Embryonic facial prominence (tissue), 1 donor: Measurements from ENCODE around the gene CCDC194.
"Not testable (repeated sequence)": the region's sequence is repeated elsewhere in the genome, so short reads cannot be mapped to it uniquely, and the experiment has no call there.

ENCODE experiments used
- DNase-seq: peaks from one replicate; pipeline ENCODE4 v3.0.0-alpha.2; 2016; ENCODE audit errors: extremely low spot score

The CCDC194 gene

GRCh38 chr19:17376935-17377600 is 16.9 kb downstream of the CCDC194 start, which contains the start of gene PLVAP:
Gene PLVAP (minus strand): TSS chr19:17377342. CDS start chr19:17377288, 54 bp downstream.
- DNase-seq, result no peak

DNA sequence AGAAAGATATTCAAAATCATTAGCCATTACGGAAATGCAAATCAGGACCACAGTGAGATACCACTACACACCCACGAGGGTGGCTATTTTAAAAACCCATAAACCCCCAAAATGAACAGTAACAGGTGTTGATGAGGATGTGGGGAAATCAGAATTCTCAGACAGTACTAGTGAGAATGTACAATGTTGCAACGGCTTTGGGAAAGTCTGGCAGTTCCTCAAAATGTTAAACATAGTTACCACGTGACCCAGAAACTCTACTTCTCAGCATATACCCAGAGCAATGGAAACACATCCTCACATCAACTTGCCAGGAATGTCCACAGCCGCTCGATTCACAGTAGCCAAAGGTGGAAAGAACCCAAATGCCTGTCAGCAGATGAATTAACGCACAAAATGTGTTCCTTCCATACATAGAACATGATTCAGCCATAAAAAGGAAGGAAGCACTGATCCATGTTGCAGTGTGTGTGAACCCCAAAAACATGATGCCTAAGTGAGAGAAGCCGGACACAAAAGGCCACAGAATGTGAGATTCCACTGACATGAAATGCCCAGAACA is 23.9 kb downstream of the CCDC194 start:
- no peak for DNase-seq

- no peak for DNase-seq
Observed at GRCh38 chr19:17365361-17365760, 28.6 kb downstream of the CCDC194 start.

GRCh38 chr19:17363852-17364605 is 30.0 kb downstream of the CCDC194 start:
- not testable (repeated sequence) for DNase-seq

- DNase-seq, result no peak
Observed at GRCh38 chr19:17359905-17360800, 33.8 kb downstream of the CCDC194 start.

DNA sequence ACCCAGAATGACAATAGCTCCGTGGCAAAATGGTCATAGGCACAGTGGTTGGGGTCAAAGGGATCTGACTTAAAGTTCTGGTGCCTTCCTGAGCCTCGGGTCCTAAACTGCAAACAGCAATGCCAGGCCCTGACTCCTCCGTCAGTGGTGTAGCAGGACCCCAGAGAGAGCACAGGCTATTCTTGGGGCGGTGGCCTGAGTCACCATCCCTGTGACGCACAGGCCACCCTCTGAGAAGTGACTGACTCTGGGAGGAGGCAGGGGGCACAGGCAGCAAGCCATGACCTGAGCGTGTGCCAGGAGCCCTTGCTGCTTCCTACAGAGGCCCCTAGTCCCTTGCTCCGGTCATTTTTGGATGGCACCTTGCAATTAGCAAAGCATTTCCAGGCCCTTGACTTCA is 35.6 kb downstream of the CCDC194 start:
- DNase-seq, result no peak

- DNase-seq, result no peak
Observed at GRCh38 chr19:17357724-17358123, 36.3 kb downstream of the CCDC194 start.

DNA sequence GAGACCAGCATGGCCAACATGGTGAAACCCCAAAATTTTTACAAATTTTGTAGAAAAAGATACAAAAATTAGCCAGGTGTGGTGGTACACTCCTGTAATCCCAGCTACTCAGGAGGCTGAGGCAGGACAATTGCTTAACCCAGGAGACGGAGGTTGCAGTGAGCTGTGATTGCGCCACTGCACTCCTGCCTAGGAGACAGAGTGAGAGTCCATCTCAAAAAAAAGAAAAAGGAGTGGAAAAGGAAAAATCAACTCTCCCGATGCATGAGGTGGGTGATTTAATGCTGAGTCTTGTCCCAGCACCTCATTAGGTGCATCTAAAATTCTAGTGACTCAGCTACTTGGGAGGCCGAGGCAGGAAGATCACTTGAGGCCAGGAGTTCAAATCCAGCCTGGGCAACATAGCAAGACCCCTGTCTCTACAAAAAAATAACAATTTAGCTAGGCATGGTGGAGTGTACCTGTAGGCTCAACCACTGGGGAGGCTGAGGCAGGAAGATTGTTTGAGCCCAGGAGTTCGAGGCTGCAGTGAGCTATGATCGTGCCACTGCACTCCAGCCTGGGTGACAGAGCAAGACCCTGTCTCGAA is 36.8 kb downstream of the CCDC194 start:
- no peak for DNase-seq

- no peak for DNase-seq
Observed at GRCh38 chr19:17353386-17353785, 40.6 kb downstream of the CCDC194 start.

DNA sequence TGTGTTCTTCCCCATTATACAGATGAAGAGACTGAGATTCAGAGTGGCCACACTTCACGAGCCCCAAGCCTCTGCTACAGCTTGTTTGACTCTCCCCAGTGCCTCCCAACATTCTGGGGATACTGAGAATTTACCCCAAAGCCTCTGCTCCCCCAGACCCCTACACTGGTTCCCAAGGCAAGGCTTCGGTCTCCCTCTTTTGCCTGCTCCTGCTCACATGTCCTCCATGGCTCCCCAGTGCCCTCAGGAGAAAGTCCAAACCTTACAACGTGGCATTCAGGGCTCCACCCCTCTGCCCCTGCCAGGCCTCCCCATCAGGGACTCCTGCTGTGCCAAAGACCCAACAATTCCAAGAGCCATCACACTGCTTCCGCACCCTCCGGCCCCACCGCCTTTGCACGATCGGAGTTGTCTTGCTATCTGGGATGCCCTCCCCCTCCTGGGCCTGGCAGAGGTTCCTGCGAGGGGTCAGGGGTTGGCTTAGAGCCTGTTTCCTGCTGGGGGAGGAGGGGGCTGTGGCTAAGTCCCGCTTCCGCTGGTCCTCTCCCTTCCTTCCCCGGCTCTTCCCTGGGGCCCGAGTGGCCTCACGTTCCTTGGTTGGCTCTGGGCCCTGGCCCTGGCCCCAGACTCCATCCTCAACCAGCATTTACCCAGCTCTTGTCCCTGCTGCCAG is 41.3 kb downstream of the CCDC194 start:
- DNase-seq, result no peak

GRCh38 chr19:17351815-17352435 is 42.1 kb downstream of the CCDC194 start:
- no peak for DNase-seq

- no peak for DNase-seq
Observed at GRCh38 chr19:17348700-17349099, 45.3 kb downstream of the CCDC194 start.

- DNase-seq, result no peak
Observed at GRCh38 chr19:17347877-17348276, 46.1 kb downstream of the CCDC194 start.

DNA sequence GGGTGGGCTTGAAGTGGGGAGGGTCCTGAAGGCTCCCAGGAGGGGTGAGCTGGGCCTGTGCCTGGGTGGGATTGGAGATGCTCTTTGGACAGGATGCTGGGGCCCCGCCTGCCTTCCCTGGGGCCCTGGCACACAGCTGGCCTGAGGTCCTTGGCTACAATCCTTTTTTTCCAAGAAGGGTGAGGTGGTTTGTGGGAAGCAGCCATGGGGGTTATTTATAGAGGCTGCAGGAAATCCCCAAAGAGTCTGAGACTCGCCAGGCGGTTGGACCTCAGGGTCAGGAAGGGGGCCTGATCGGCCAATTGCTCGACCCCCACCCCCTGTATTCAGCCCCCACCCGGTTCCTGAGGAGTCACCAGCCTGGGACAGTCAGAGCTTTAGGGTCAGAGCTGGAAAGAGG is 46.6 kb downstream of the CCDC194 start:
- no peak for DNase-seq

DNA sequence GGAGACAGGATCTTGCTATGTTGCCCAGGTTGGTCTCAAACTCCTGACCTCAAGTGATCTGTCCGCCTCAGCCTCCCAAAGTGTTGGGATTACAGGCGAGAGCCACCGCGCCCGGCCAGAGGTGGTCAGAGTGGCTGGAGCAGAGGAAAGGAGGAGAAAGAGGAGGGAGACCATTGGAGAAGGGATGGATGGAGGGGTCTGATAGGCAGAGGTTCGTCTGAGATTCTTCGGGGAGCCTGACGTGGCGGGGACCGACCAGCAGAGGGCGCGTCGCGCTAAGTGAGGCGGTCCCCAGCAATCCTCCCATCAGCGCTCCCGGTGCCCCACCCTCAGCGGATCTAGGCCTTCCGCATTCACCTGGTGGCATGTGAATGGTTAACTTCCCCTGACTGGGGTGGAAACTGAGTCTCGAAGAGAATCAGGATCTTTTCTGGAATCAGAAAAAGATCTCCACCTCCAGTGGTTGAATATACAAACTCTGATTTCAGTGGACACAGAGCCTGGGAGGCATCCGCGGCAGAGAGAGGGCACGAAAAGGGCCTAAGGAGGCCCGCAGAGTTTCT is 47.8 kb downstream of the CCDC194 start:
- no peak for DNase-seq

DNA sequence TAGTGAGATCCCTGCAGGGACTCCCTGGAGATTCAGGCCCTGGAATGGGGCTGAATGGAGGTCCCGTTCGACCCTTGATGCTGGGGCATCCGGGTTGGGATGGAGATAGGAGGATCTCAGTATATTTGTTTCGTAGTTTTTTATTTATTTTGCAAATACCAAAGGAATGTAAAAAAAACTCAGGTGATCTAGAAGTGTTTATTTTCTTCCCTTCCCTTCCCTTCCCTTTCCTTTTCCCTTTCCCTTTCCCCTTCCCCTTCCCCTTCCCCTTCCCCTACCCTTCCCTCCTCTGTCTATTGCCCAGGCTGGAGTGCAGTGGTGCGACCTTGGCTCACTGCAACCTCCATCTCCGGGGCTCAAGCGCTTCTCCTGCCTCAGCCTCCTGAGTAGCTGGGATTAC is 52.2 kb downstream of the CCDC194 start:
- DNase-seq, result no peak

DNA sequence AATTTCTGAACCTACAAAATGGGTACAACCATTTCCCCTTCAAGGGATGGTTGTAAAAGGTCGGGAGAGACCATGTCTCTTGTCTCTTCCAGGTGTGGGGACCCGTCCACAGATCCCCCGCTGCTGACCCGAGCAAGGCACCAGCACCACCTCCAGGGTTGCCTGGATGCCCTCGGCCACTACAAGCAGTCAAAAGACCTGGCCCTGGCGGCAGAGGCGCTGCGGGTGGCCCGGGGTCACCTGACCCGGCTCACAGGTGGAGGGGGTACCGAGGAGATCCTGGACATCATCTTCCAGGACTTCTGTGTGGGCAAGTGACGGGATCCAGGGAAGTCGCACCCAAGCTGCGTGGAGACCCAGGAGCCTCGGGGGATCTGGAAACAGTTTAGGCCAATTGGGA is 52.6 kb downstream of the CCDC194 start:
- DNase-seq, result no peak

DNA sequence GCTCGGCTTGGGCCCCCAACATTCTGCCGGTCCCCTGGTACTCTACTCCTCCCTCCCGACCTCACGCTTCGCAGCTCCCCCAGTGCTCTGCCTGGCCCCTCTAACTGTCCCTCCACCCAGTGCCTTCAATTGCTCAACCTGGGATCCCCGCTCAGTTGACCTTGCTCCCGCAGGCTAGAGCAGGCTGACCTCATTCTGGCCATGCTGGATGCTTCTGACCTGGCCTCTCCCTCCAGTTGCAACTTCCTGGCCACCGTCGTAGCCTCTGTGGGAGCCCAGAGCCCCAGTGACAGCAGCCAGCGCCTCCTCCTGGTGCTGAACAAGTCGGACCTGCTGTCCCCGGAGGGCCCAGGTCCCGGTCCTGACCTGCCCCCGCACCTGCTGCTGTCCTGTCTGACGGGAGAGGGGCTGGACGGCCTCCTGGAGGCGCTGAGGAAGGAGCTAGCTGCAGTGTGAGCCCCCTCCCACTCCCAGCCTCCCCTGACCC is 53.1 kb downstream of the CCDC194 start:
- DNase-seq, result no peak
